Neural progenitor cell (in vitro differentiated cells): ENCODE results near the gene RER1. TPM values are rescaled to one million over a fixed set of nuclear protein-coding genes. Genes with fewer than 3 reads are reported as not detected.
A peak's percentile ranks its signal among the peaks of the same experiment; 100 is the strongest.

ENCODE experiments used
- DNase-seq: peaks from one replicate; pipeline ENCODE4 v3.0.0-alpha.2; 2016; ENCODE audit warnings: low spot score
- H2AFZ ChIP-seq: fragments of 200-600 bp; sonication (generic); replicated peaks from 2 replicates; pipeline ENCODE4 v1.6.1; 2016; ENCODE audit warnings: antibody characterized with exemption
- H3F3A ChIP-seq: fragments of 200-600 bp; sonication (generic); 2 replicates; pipeline ENCODE4 v1.6.1; 2016; ENCODE audit warnings: antibody characterized with exemption, low read depth
- H3K27ac ChIP-seq: fragments of 200-600 bp; sonication (generic); 2 replicates; pipeline ENCODE4 v1.5.1; 2016; ENCODE audit warnings: mild to moderate bottlenecking
- H3K27me3 ChIP-seq: fragments of 200-600 bp; sonication (generic); 2 replicates; pipeline ENCODE4 v1.6.1; 2016; ENCODE audit warnings: mild to moderate bottlenecking, moderate library complexity
- H3K36me3 ChIP-seq: fragments of 200-600 bp; sonication (generic); 2 replicates; pipeline ENCODE4 v1.5.1; 2016
- H3K4me1 ChIP-seq: fragments of 200-600 bp; sonication (generic); 2 replicates; pipeline ENCODE4 v1.6.1; 2016; ENCODE audit warnings: mixed run types
- H3K4me2 ChIP-seq: fragments of 200-600 bp; sonication (generic); 2 replicates; pipeline ENCODE4 v1.6.1; 2016
- H3K4me3 ChIP-seq: fragments of 200-600 bp; sonication (generic); 2 replicates; pipeline ENCODE4 v1.5.1; 2016
- H3K79me2 ChIP-seq: fragments of 200-600 bp; sonication (generic); 2 replicates; pipeline ENCODE4 v1.6.1; 2016; ENCODE audit warnings: low read depth
- H3K9ac ChIP-seq: fragments of 200-600 bp; sonication (generic); 2 replicates; pipeline ENCODE4 v1.6.1; 2016
- H3K9me3 ChIP-seq: fragments of 200-600 bp; sonication (generic); 2 replicates; pipeline ENCODE4 v1.5.1; 2016; ENCODE audit warnings: low read depth
- H4K20me1 ChIP-seq: fragments of 200-600 bp; sonication (generic); 2 replicates; pipeline ENCODE4 v1.6.1; 2016; ENCODE audit warnings: low read depth
- H3K27ac Mint-ChIP-seq: 3 replicates; pipeline ENCODE4 v1.8.0; 2021; ENCODE audit warnings: mixed read lengths
- H3K27me3 Mint-ChIP-seq: 2 replicates; pipeline ENCODE4 v1.8.0; 2022; ENCODE audit warnings: low read depth, mild to moderate bottlenecking, inconsistent platforms, moderate library complexity, mixed read lengths; ENCODE audit not compliant: insufficient read depth
- H3K36me3 Mint-ChIP-seq: 3 replicates; pipeline ENCODE4 v1.8.0; 2021; ENCODE audit warnings: mixed read lengths
- H3K4me1 Mint-ChIP-seq: 3 replicates; pipeline ENCODE4 v1.8.0; 2021; ENCODE audit warnings: mixed read lengths
- H3K4me3 Mint-ChIP-seq: 3 replicates; pipeline ENCODE4 v1.8.0; 2021; ENCODE audit warnings: mild to moderate bottlenecking, moderate library complexity, mixed read lengths
- H3K9me3 Mint-ChIP-seq: 3 replicates; pipeline ENCODE4 v1.8.0; 2020; ENCODE audit warnings: mixed read lengths
- EZH2 ChIP-seq: fragments of 200-600 bp; sonication (generic); IDR thresholded peaks from 2 replicates; pipeline ENCODE4 v1.6.1; 2017; ENCODE audit warnings: antibody characterized with exemption, mild to moderate bottlenecking, moderate library complexity
- EZH2phosphoT487 ChIP-seq: fragments of 200-600 bp; sonication (generic); IDR thresholded peaks from 2 replicates; pipeline ENCODE4 v1.6.1; 2017; ENCODE audit warnings: antibody characterized with exemption
- total RNA-seq: library from RNA; depleted of rRNA; stranded (reverse); fragments of >200 nt; gene quantifications from 2 replicates; pipeline ENCODE4 v1.2.3, GENCODE V29; 2015; ENCODE audit warnings: low replicate concordance
- TF ChIP-seq, protein P1 (sequence below): fragments of 200-600 bp; sonication (generic); IDR thresholded peaks from 2 replicates; pipeline ENCODE4 v1.5.1; 2017; ENCODE audit warnings: antibody characterized with exemption, mild to moderate bottlenecking

The RER1 gene
- total RNA-seq, 1 donor from 2014 or later: 39.1 TPM

DNA sequence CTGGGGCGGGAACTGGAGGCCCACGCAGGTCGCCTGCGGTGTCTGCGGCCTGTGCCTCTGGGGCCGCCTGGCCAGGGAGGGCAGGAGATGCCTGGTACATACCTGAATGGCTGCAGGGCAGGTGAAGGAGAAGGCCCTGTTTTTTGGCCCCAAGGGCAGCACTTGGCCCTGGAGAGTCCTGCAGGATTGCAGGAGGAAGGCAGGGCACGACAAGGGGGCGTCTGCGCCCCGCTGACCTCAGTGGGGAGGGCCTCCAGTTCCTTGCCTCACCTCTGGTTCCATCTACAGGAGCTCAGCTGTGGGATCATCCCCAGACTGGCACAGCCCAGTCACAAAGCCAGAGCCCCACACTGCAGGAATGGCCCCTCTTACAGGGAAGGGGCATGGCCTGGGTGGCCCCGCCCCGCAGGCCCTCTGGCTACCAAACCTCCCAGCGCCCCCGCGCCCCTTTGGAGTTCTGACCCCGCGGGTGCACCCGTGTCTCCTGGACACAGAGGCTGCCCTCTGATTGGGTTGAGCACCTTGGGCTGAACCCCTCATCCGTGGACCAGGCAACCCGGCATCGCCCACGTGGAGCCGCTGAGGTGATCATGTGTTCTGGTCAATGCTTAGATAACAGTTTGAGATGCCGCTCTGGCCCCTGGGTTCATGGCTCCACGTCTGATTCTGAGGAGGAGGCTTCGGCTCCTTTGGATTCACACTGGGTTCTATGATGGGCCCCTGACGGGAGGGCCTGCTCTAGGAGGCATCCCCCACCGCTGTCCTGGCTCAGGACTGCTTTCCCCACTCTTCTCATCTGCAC is 22.1 kb downstream of the RER1 start:
- Mint-ChIP-seq H3K36me3 (peaks cover 6% of the 10 kb centered on the region), H3K4me3 (peak overlapping the region; percentile 83)
- no peak overlapping the region for H3K9ac ChIP-seq

DNA sequence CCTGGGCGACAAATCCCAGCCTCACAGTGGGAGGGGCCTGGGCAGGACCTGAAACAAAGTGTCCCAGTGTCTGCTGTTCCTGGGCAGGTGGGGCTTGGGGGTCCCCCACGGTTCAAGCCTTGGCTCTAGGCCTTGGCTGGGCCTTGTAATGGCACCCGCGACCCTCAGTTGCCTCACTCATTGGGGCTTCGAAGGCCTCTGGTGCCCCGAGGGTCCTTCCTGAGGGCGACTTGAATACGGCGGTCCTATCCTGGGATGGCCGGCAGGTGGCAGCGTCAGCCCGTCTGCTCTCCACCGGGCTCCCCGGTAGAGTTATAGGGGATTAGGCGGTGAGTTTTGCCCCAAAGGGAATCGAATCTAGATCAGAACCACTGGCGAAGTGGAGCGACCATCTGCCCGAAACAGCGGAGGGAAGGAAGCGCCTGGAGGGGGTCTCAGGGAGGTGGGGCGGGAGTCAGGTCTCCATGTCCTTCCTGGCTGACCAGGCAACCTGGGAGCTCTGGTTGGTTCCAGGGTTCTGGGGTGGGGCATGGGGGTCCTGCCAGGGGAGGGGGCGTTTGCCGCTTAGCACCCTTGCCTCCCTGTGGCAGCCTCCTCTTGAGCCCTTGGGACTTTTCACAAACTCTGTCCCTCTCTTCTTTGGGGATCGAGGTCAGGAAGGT is 22.8 kb downstream of the RER1 start:
- Histone ChIP-seq H2AFZ (no peak overlapping the region), H3K9ac (no peak overlapping the region), H3K79me2 (peaks cover 16% of the 10 kb centered on the region), H4K20me1 (peaks cover 6% of the 10 kb centered on the region), H3K36me3 (no peaks in the 10 kb centered on the region), H3K4me3 (no peak overlapping the region), H3K4me2 (peak overlapping the region; percentile 93), H3K4me1 (peaks cover 18% of the 10 kb centered on the region), H3K9me3 (no peaks in the 10 kb centered on the region), H3K27me3 (peaks cover 20% of the 10 kb centered on the region), H3F3A (peaks cover 8% of the 10 kb centered on the region), H3K27ac (no peak overlapping the region)
- Mint-ChIP-seq H3K9me3 (no peaks in the 10 kb centered on the region), H3K4me3 (peak overlapping the region; percentile 83), H3K36me3 (peaks cover 2% of the 10 kb centered on the region), H3K4me1 (peaks cover 17% of the 10 kb centered on the region), H3K27me3 (peaks cover 14% of the 10 kb centered on the region), H3K27ac (peak overlapping the region; percentile 70)
- TF ChIP-seq, protein P1, sequence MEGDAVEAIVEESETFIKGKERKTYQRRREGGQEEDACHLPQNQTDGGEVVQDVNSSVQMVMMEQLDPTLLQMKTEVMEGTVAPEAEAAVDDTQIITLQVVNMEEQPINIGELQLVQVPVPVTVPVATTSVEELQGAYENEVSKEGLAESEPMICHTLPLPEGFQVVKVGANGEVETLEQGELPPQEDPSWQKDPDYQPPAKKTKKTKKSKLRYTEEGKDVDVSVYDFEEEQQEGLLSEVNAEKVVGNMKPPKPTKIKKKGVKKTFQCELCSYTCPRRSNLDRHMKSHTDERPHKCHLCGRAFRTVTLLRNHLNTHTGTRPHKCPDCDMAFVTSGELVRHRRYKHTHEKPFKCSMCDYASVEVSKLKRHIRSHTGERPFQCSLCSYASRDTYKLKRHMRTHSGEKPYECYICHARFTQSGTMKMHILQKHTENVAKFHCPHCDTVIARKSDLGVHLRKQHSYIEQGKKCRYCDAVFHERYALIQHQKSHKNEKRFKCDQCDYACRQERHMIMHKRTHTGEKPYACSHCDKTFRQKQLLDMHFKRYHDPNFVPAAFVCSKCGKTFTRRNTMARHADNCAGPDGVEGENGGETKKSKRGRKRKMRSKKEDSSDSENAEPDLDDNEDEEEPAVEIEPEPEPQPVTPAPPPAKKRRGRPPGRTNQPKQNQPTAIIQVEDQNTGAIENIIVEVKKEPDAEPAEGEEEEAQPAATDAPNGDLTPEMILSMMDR: peak; percentile 97
- TF ChIP-seq EZH2phosphoT487 (no peak), EZH2 (peak; percentile 36)
- peak; percentile 89 for DNase-seq

More for the DNA sequence above, 22.1 kb downstream of the RER1 start:
- DNase-seq: peak; percentile 41
- Histone ChIP-seq H3K27ac (no peak overlapping the region), H3K4me2 (peak overlapping the region; percentile 93), H3K9me3 (no peaks in the 10 kb centered on the region), H2AFZ (no peak overlapping the region), H3K79me2 (peaks cover 16% of the 10 kb centered on the region), H4K20me1 (peaks cover 6% of the 10 kb centered on the region), H3K4me3 (peak overlapping the region; percentile 97), H3F3A (peaks cover 8% of the 10 kb centered on the region), H3K36me3 (no peaks in the 10 kb centered on the region), H3K4me1 (peaks cover 18% of the 10 kb centered on the region), H3K27me3 (peaks cover 13% of the 10 kb centered on the region)
- Mint-ChIP-seq H3K27ac (no peak overlapping the region), H3K4me1 (peaks cover 17% of the 10 kb centered on the region), H3K9me3 (no peaks in the 10 kb centered on the region), H3K27me3 (peaks cover 12% of the 10 kb centered on the region)
- no peak for TF ChIP-seq EZH2
- TF ChIP-seq, protein P1: no peak
- no peak for TF ChIP-seq EZH2phosphoT487

DNA sequence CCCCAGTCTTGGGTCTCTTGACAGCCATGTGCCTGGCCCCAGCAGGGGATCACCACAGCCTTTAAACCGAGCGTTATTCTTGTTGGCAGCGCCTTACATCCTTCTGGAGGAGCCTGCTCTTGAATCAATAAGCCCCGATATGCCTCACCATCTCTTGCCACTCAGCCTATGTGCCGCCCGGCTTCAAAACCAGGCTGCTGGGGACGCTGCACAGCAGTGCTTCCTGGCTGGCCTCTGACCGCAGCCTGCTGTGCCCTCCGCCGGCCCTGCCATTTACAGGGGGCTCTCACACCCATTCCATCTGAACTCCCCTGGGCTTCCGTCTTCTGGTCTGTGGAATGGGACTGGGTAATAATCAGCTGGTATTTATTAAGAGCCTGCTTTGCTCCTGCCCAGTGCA is 23.7 kb downstream of the RER1 start:
- Histone ChIP-seq H3K4me3 (no peak overlapping the region), H3K9ac (no peak overlapping the region), H3K4me1 (peaks cover 18% of the 10 kb centered on the region), H3K79me2 (peaks cover 16% of the 10 kb centered on the region), H2AFZ (no peak overlapping the region), H4K20me1 (peaks cover 6% of the 10 kb centered on the region), H3F3A (peaks cover 8% of the 10 kb centered on the region), H3K9me3 (no peaks in the 10 kb centered on the region), H3K4me2 (no peak overlapping the region), H3K27me3 (peaks cover 22% of the 10 kb centered on the region), H3K36me3 (no peaks in the 10 kb centered on the region), H3K27ac (no peak overlapping the region)
- no peak for TF ChIP-seq EZH2phosphoT487
- no peak for TF ChIP-seq EZH2
- TF ChIP-seq, protein P1: no peak
- DNase-seq: no peak
- no peak overlapping the region for H3K27ac Mint-ChIP-seq
- peaks cover 17% of the 10 kb centered on the region for H3K4me1 Mint-ChIP-seq
- peak overlapping the region; percentile 7 for H3K4me3 Mint-ChIP-seq
- H3K9me3 Mint-ChIP-seq: no peaks in the 10 kb centered on the region
- H3K36me3 Mint-ChIP-seq: peaks cover 2% of the 10 kb centered on the region
- H3K27me3 Mint-ChIP-seq: peaks cover 14% of the 10 kb centered on the region
